GM23338 (cell line): Measurements from ENCODE around the gene MEGF6. TPM values are rescaled to one million over a fixed set of nuclear protein-coding genes. Genes with fewer than 3 reads are reported as not detected.

ENCODE experiments used
- ATAC-seq: fragments of 200-7000 bp; cut with Tn5 transposase; 3 replicates; pipeline ENCODE4 v1.9.1; 2020
- DNase-seq: peaks from one replicate; pipeline ENCODE4 v3.0.0-alpha.2; 2015; ENCODE audit warnings: low spot score
- H2AFZ ChIP-seq: fragments of 200-600 bp; sonication (generic); 2 replicates; pipeline ENCODE4 v1.8.0; 2016; ENCODE audit warnings: antibody characterized with exemption, mild to moderate bottlenecking, moderate library complexity
- H3F3A ChIP-seq: fragments of 200-600 bp; sonication (generic); replicated peaks from 2 replicates; pipeline ENCODE4 v1.8.0; 2017; ENCODE audit warnings: antibody characterized with exemption, mixed run types, low read depth
- H3K27ac ChIP-seq: fragments of 200-600 bp; sonication (generic); 2 replicates; pipeline ENCODE4 v1.6.1; 2016; ENCODE audit warnings: low read depth
- H3K27me3 ChIP-seq: fragments of 200-600 bp; sonication (generic); 2 replicates; pipeline ENCODE4 v1.8.0; 2016; ENCODE audit warnings: mild to moderate bottlenecking, mixed run types, moderate library complexity; ENCODE audit not compliant: insufficient read depth
- H3K36me3 ChIP-seq: fragments of 200-600 bp; sonication (generic); 2 replicates; pipeline ENCODE4 v1.8.0; 2016; ENCODE audit warnings: mild to moderate bottlenecking; ENCODE audit not compliant: insufficient read depth
- H3K4me1 ChIP-seq: fragments of 200-600 bp; sonication (generic); 2 replicates; pipeline ENCODE4 v1.8.0; 2016; ENCODE audit warnings: mild to moderate bottlenecking, moderate library complexity; ENCODE audit not compliant: insufficient read depth
- H3K4me2 ChIP-seq: fragments of 200-600 bp; sonication (generic); 2 replicates; pipeline ENCODE4 v1.7.1; 2017; ENCODE audit warnings: mixed run types
- H3K4me3 ChIP-seq: fragments of 200-600 bp; sonication (generic); 2 replicates; pipeline ENCODE4 v1.6.1; 2016; ENCODE audit warnings: mixed run types
- H3K79me2 ChIP-seq: fragments of 200-600 bp; sonication (generic); replicated peaks from 2 replicates; pipeline ENCODE4 v1.8.0; 2017; ENCODE audit warnings: mild to moderate bottlenecking; ENCODE audit not compliant: insufficient read depth
- H3K9me2 ChIP-seq: fragments of 200-600 bp; sonication (generic); 2 replicates; pipeline ENCODE4 v1.8.0; 2017; ENCODE audit not compliant: insufficient read depth
- H4K20me1 ChIP-seq: fragments of 200-600 bp; sonication (generic); replicated peaks from 2 replicates; pipeline ENCODE4 v1.8.0; 2017; ENCODE audit warnings: mild to moderate bottlenecking; ENCODE audit not compliant: insufficient read depth
- H3K27ac Mint-ChIP-seq: 2 replicates; pipeline ENCODE4 v1.8.0; 2020; ENCODE audit warnings: inconsistent platforms, mild to moderate bottlenecking, moderate library complexity, mixed read lengths
- H3K27me3 Mint-ChIP-seq: 3 replicates; pipeline ENCODE4 v1.8.0; 2022; ENCODE audit warnings: low read depth, mild to moderate bottlenecking, moderate library complexity, mixed read lengths, inconsistent platforms; ENCODE audit not compliant: insufficient read depth, poor library complexity
- H3K36me3 Mint-ChIP-seq: 3 replicates; pipeline ENCODE4 v1.8.0; 2021; ENCODE audit warnings: low read depth, mild to moderate bottlenecking, inconsistent platforms, moderate library complexity, mixed read lengths
- H3K4me1 Mint-ChIP-seq: 3 replicates; pipeline ENCODE4 v1.8.0; 2020; ENCODE audit warnings: mild to moderate bottlenecking, inconsistent platforms, mixed read lengths
- H3K4me3 Mint-ChIP-seq: 3 replicates; pipeline ENCODE4 v1.8.0; 2021; ENCODE audit warnings: moderate library complexity, mild to moderate bottlenecking, inconsistent platforms, mixed read lengths
- H3K9me3 Mint-ChIP-seq: 3 replicates; pipeline ENCODE4 v1.8.0; 2020; ENCODE audit warnings: moderate library complexity, mild to moderate bottlenecking, inconsistent platforms, mixed read lengths
- CREB1 ChIP-seq: fragments of 250-450 bp; sonication (Bioruptor Pico); IDR thresholded peaks from 2 replicates; pipeline ENCODE4 v1.5.0; 2020; ENCODE audit warnings: low read depth, mild to moderate bottlenecking, moderate library complexity
- EZH2 ChIP-seq: fragments of 200-600 bp; sonication (generic); IDR thresholded peaks from one replicate; pipeline ENCODE4 v1.8.0; 2017; ENCODE audit warnings: antibody characterized with exemption, mild to moderate bottlenecking, low read depth; ENCODE audit not compliant: unreplicated experiment
- EZH2phosphoT487 ChIP-seq: fragments of 200-600 bp; sonication (generic); IDR thresholded peaks from one replicate; pipeline ENCODE4 v1.8.1; 2018; ENCODE audit warnings: antibody characterized with exemption; ENCODE audit not compliant: unreplicated experiment
- JUNB ChIP-seq: IDR thresholded peaks from one replicate; pipeline ENCODE4 v1.6.1; 2016; ENCODE audit warnings: antibody characterized with exemption; ENCODE audit not compliant: unreplicated experiment
- NANOG ChIP-seq: IDR thresholded peaks from 2 replicates; pipeline ENCODE4 v1.6.1; 2016; ENCODE audit warnings: antibody characterized with exemption, borderline replicate concordance
- POLR2AphosphoS5 ChIP-seq: IDR thresholded peaks from 2 replicates; pipeline ENCODE4 v1.6.1; 2016; ENCODE audit warnings: antibody characterized with exemption, low read depth
- STAT1 ChIP-seq: IDR thresholded peaks from one replicate; pipeline ENCODE4 v1.6.1; 2016; ENCODE audit warnings: antibody characterized with exemption; ENCODE audit not compliant: unreplicated experiment
- ZNF114 ChIP-seq: fragments of 250-450 bp; sonication (Bioruptor Pico); IDR thresholded peaks from 2 replicates; pipeline ENCODE4 v1.5.0; 2020; ENCODE audit warnings: mild to moderate bottlenecking, moderate library complexity
- ZNF331 ChIP-seq: fragments of 250-450 bp; sonication (Bioruptor Pico); IDR thresholded peaks from 2 replicates; pipeline ENCODE4 v1.5.0; 2020; ENCODE audit warnings: low read depth, mild to moderate bottlenecking, moderate library complexity
- polyA plus RNA-seq: library from polyadenylated mRNA; unstranded; fragments of >200 nt; fragmentation: Nextera tagmentation; extraction: Ambion mirVana; gene quantifications from 2 replicates; pipeline ENCODE4 v1.2.1, GENCODE V29; 2016
- total RNA-seq: library from RNA; depleted of rRNA; stranded (reverse); fragments of >200 nt; shearing (Covaris generic); gene quantifications from 2 replicates; pipeline ENCODE4 v1.2.3, GENCODE V29; 2014
- TF ChIP-seq, protein P1 (sequence below): fragments of 250-450 bp; sonication (Bioruptor Pico); IDR thresholded peaks from 2 replicates; pipeline ENCODE4 v1.5.0; 2020; ENCODE audit warnings: mild to moderate bottlenecking, moderate library complexity
- TF ChIP-seq, protein P2 (sequence below): IDR thresholded peaks from 2 replicates; pipeline ENCODE4 v1.6.1; 2016; ENCODE audit warnings: antibody characterized with exemption
- TF ChIP-seq, protein P3 (sequence below), 2 experiments: fragments of 200-600 bp in 1 of 2; sonication (generic) in 1 of 2; conservative IDR thresholded peaks; 2 replicates each; pipeline versions ENCODE4 v1.5.1 to v1.6.1; 2016 to 2017; ENCODE audit warnings: antibody characterized with exemption in 2 of 2, low read depth in 2 of 2, mild to moderate bottlenecking in 2 of 2, moderate library complexity in 1 of 2
- TF ChIP-seq, protein P4 (sequence below): IDR thresholded peaks from one replicate; pipeline ENCODE4 v1.6.1; 2018; ENCODE audit warnings: antibody characterized with exemption; ENCODE audit not compliant: unreplicated experiment

The MEGF6 gene
- total and polyA plus RNA-seq, 2 experiments from 2014 or later = 4.0 to 21.4 TPM

DNA sequence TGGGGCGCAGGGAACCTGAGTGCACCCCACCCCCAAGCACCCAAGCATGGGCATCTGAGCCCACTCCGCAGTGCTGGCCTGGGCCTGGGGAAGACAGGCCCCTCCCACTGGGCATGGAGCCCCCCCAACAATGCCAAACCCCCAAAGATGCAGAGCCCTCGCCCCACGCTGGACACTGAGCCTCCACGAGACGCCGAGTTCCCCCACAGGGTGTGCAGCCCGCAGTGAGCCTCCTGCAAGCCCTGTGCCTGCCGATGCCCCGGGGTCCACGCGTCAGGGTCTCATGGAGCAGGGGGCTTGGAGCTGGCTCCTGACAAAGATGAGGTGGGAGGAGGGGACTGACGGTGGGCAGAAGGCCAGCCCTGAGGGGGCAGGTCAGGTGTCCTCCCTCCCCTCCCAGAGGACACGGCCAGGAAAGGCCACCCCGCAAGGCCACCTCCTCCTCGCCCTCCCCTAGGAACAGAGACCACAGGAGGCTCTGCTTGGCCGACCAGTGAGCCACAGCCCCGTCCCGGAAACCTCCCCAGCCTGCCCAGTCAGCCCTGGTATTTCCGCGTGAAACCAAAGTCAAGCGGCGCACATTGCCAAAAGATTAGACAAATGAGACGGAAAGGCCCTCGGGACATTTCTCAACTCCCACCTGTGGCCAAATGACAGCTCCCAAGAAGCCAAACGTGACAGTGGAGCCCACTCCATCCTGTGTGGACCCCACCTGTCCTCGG lies 33.4 kb downstream of the MEGF6 start:
- ATAC-seq (no peak), DNase-seq (no peak)
- no peaks in the 10 kb centered on the region for H4K20me1 ChIP-seq
- no peak overlapping the region for H3K4me3 ChIP-seq
- H3K4me1 ChIP-seq = no peaks in the 10 kb centered on the region
- H3K79me2 ChIP-seq = no peaks in the 10 kb centered on the region
- H3K27me3 Mint-ChIP-seq = peaks cover 2% of the 10 kb centered on the region
- no peak overlapping the region for H3K4me3 Mint-ChIP-seq
- no peaks in the 10 kb centered on the region for H3K9me3 Mint-ChIP-seq
- no peak overlapping the region for H3K27ac ChIP-seq
- no peaks in the 10 kb centered on the region for H3K9me2 ChIP-seq
- no peaks in the 10 kb centered on the region for H3K27me3 ChIP-seq
- no peak overlapping the region for H3K27ac Mint-ChIP-seq
- H3K4me2 ChIP-seq = no peak overlapping the region
- no peaks in the 10 kb centered on the region for H3K4me1 Mint-ChIP-seq
- no peaks in the 10 kb centered on the region for H3F3A ChIP-seq
- no peaks in the 10 kb centered on the region for H3K36me3 ChIP-seq
- no peak overlapping the region for H2AFZ ChIP-seq
- TF ChIP-seq JUNB = no peak
- TF ChIP-seq, protein P1, sequence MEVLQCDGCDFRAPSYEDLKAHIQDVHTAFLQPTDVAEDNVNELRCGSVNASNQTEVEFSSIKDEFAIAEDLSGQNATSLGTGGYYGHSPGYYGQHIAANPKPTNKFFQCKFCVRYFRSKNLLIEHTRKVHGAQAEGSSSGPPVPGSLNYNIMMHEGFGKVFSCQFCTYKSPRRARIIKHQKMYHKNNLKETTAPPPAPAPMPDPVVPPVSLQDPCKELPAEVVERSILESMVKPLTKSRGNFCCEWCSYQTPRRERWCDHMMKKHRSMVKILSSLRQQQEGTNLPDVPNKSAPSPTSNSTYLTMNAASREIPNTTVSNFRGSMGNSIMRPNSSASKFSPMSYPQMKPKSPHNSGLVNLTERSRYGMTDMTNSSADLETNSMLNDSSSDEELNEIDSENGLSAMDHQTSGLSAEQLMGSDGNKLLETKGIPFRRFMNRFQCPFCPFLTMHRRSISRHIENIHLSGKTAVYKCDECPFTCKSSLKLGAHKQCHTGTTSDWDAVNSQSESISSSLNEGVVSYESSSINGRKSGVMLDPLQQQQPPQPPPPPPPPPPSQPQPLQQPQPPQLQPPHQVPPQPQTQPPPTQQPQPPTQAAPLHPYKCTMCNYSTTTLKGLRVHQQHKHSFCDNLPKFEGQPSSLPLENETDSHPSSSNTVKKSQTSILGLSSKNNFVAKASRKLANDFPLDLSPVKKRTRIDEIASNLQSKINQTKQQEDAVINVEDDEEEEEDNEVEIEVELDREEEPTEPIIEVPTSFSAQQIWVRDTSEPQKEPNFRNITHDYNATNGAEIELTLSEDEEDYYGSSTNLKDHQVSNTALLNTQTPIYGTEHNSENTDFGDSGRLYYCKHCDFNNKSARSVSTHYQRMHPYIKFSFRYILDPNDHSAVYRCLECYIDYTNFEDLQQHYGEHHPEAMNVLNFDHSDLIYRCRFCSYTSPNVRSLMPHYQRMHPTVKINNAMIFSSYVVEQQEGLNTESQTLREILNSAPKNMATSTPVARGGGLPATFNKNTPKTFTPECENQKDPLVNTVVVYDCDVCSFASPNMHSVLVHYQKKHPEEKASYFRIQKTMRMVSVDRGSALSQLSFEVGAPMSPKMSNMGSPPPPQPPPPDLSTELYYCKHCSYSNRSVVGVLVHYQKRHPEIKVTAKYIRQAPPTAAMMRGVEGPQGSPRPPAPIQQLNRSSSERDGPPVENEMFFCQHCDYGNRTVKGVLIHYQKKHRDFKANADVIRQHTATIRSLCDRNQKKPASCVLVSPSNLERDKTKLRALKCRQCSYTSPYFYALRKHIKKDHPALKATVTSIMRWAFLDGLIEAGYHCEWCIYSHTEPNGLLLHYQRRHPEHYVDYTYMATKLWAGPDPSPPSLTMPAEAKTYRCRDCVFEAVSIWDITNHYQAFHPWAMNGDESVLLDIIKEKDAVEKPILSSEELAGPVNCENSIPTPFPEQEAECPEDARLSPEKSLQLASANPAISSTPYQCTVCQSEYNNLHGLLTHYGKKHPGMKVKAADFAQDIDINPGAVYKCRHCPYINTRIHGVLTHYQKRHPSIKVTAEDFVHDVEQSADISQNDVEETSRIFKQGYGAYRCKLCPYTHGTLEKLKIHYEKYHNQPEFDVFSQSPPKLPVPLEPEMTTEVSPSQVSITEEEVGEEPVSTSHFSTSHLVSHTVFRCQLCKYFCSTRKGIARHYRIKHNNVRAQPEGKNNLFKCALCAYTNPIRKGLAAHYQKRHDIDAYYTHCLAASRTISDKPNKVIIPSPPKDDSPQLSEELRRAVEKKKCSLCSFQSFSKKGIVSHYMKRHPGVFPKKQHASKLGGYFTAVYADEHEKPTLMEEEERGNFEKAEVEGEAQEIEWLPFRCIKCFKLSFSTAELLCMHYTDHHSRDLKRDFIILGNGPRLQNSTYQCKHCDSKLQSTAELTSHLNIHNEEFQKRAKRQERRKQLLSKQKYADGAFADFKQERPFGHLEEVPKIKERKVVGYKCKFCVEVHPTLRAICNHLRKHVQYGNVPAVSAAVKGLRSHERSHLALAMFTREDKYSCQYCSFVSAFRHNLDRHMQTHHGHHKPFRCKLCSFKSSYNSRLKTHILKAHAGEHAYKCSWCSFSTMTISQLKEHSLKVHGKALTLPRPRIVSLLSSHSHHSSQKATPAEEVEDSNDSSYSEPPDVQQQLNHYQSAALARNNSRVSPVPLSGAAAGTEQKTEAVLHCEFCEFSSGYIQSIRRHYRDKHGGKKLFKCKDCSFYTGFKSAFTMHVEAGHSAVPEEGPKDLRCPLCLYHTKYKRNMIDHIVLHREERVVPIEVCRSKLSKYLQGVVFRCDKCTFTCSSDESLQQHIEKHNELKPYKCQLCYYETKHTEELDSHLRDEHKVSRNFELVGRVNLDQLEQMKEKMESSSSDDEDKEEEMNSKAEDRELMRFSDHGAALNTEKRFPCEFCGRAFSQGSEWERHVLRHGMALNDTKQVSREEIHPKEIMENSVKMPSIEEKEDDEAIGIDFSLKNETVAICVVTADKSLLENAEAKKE (CRISPR knock-in tag) = no peak
- TF ChIP-seq, protein P2, sequence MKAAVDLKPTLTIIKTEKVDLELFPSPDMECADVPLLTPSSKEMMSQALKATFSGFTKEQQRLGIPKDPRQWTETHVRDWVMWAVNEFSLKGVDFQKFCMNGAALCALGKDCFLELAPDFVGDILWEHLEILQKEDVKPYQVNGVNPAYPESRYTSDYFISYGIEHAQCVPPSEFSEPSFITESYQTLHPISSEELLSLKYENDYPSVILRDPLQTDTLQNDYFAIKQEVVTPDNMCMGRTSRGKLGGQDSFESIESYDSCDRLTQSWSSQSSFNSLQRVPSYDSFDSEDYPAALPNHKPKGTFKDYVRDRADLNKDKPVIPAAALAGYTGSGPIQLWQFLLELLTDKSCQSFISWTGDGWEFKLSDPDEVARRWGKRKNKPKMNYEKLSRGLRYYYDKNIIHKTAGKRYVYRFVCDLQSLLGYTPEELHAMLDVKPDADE = no peak
- no peak for TF ChIP-seq EZH2
- TF ChIP-seq EZH2phosphoT487 = no peak
- TF ChIP-seq, protein P3, sequence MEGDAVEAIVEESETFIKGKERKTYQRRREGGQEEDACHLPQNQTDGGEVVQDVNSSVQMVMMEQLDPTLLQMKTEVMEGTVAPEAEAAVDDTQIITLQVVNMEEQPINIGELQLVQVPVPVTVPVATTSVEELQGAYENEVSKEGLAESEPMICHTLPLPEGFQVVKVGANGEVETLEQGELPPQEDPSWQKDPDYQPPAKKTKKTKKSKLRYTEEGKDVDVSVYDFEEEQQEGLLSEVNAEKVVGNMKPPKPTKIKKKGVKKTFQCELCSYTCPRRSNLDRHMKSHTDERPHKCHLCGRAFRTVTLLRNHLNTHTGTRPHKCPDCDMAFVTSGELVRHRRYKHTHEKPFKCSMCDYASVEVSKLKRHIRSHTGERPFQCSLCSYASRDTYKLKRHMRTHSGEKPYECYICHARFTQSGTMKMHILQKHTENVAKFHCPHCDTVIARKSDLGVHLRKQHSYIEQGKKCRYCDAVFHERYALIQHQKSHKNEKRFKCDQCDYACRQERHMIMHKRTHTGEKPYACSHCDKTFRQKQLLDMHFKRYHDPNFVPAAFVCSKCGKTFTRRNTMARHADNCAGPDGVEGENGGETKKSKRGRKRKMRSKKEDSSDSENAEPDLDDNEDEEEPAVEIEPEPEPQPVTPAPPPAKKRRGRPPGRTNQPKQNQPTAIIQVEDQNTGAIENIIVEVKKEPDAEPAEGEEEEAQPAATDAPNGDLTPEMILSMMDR (conservative IDR thresholded peaks at IDR 0.05; ENCODE audit: low read depth in 2 of 2) = no peak
- TF ChIP-seq ZNF331 (CRISPR knock-in tag) = no peak
- no peak for TF ChIP-seq ZNF114 (CRISPR knock-in tag)
- no peak for TF ChIP-seq POLR2AphosphoS5
- TF ChIP-seq NANOG = no peak
- TF ChIP-seq STAT1 = no peak
- TF ChIP-seq, protein P4, sequence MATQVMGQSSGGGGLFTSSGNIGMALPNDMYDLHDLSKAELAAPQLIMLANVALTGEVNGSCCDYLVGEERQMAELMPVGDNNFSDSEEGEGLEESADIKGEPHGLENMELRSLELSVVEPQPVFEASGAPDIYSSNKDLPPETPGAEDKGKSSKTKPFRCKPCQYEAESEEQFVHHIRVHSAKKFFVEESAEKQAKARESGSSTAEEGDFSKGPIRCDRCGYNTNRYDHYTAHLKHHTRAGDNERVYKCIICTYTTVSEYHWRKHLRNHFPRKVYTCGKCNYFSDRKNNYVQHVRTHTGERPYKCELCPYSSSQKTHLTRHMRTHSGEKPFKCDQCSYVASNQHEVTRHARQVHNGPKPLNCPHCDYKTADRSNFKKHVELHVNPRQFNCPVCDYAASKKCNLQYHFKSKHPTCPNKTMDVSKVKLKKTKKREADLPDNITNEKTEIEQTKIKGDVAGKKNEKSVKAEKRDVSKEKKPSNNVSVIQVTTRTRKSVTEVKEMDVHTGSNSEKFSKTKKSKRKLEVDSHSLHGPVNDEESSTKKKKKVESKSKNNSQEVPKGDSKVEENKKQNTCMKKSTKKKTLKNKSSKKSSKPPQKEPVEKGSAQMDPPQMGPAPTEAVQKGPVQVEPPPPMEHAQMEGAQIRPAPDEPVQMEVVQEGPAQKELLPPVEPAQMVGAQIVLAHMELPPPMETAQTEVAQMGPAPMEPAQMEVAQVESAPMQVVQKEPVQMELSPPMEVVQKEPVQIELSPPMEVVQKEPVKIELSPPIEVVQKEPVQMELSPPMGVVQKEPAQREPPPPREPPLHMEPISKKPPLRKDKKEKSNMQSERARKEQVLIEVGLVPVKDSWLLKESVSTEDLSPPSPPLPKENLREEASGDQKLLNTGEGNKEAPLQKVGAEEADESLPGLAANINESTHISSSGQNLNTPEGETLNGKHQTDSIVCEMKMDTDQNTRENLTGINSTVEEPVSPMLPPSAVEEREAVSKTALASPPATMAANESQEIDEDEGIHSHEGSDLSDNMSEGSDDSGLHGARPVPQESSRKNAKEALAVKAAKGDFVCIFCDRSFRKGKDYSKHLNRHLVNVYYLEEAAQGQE = no peak
- no peak for TF ChIP-seq CREB1 (CRISPR knock-in tag)
- H3K36me3 Mint-ChIP-seq = peaks cover 5% of the 10 kb centered on the region
